ENCODE measurements around the gene SAMD9. TPM values are rescaled to one million over a fixed set of nuclear protein-coding genes. Genes with fewer than 3 reads are reported as not detected.
"Not testable (repeated sequence)": the region's sequence is repeated elsewhere in the genome, so short reads cannot be mapped to it uniquely, and the experiment has no call there.

The SAMD9 gene
- polyA plus RNA-seq (ENCODE audit: insufficient read depth in 1 of 5, insufficient read length in 5 of 5, low replicate concordance in 1 of 5), result 10 to 100 TPM in 3 of 5 donors, 1 to 10 TPM in 2; 6.4 to 12.5 (median 11.0) TPM
- long read RNA-seq, donor 1, full-length matches to known transcripts, result 2 of 2 reads
- long read RNA-seq, donor 1, partial matches to known transcripts, result 0 of 2 reads
- long read RNA-seq, donor 1, other reads (novel, unspliced or antisense), result 0 of 2 reads
- long read RNA-seq, donor 2, full-length matches to known transcripts, result 2 of 2 reads
- long read RNA-seq, donor 2, partial matches to known transcripts, result 0 of 2 reads
- long read RNA-seq, donor 2, other reads (novel, unspliced or antisense), result 0 of 2 reads
- long read RNA-seq, donor 3, full-length matches to known transcripts, result 2 of 2 reads
- long read RNA-seq, donor 3, partial matches to known transcripts, result 0 of 2 reads
- long read RNA-seq, donor 3, other reads (novel, unspliced or antisense), result 0 of 2 reads
- long read RNA-seq, donor 4, full-length matches to known transcripts, result 1 of 1 reads
- long read RNA-seq, donor 4, partial matches to known transcripts, result 0 of 1 reads
- long read RNA-seq, donor 4, other reads (novel, unspliced or antisense), result 0 of 1 reads
- long read RNA-seq, donor 5, full-length matches to known transcripts, result 4 of 4 reads
- long read RNA-seq, donor 5, partial matches to known transcripts, result 0 of 4 reads
- long read RNA-seq, donor 5, other reads (novel, unspliced or antisense), result 0 of 4 reads
- long read RNA-seq, donor 6, full-length matches to known transcripts, result 3 of 3 reads
- long read RNA-seq, donor 6, partial matches to known transcripts, result 0 of 3 reads
- long read RNA-seq, donor 6, other reads (novel, unspliced or antisense), result 0 of 3 reads
- long read RNA-seq, donor 7, full-length matches to known transcripts, result 2 of 2 reads
- long read RNA-seq, donor 7, partial matches to known transcripts, result 0 of 2 reads
- long read RNA-seq, donor 7, other reads (novel, unspliced or antisense), result 0 of 2 reads
- long read RNA-seq, donor 8, result 0 reads

DNA sequence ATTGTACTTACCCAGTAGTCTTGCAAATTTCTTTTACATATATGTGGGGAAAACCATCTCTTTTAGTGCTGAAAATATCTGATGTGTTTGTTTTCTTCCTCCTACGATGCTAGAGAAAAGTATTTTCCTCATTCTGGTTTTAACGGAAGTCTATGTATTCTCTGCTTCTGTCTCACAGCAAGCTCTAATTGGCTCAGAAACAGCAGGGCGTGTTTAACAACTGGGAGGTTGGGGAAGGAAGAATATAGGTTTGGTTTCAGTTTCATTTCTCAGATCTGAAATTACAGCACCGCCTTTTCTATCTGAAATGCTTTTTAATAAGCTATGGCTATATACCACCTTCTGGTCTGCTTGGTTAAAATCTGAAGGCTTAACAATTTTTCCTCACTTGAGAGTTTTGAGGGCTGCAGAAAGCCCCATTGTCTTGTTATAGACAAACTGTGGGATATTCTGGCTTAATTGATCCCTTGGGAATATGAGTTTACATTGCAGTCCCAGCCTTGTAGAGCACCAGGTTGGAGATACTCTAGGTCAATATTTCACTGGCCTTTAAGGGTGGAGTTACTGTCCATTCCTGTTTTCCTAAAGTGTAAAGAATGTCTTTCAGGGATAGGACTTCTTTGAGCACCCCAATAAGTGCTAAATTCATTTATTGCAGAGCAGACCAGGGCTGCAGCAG is at the start of gene SAMD9:
SAMD9 (minus strand) TSS at position 128 of the 679 bp plus-strand sequence. CDS start 11,882 bp downstream, outside the sequence.
- peak; percentile 71 to 81 for DNase-seq

DNA sequence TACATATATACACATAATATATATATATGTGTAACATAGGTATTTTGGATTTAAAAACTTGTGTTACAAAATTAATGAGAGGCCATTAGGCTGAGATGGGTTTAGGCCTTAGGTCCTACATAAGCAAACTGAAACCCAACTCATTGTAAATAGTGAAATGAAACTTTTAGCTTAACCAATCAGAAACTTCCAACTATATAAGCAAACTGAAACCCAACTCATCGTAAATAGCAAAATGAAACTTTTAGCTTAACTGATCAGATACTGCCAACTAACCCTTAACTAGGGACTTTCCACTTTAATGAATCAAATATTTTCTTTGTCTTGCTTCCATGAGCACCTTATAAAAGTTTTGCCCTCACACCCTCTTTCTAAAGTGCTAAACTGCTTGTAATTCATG is 47.7 kb upstream of the SAMD9 start:
- DNase-seq, result no peak

DNA sequence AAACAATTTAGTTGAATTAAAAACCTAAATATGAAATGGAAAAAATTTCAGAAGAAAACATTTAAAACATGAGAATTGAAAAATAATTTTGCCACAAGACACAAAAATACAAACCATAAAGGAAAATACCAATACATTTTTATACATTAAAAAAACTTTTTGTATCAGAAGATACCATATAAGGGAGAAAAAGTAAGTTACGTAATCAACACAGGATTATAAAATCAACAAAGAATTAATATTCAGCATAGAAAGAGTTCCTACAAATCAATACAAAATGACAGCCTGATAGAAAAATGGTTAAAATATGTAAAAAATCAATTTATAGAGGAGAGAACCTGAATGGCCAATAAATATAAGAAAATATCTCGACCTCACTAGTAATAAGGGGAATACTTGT is 47.0 kb upstream of the SAMD9 start:
- no peak for DNase-seq

DNA sequence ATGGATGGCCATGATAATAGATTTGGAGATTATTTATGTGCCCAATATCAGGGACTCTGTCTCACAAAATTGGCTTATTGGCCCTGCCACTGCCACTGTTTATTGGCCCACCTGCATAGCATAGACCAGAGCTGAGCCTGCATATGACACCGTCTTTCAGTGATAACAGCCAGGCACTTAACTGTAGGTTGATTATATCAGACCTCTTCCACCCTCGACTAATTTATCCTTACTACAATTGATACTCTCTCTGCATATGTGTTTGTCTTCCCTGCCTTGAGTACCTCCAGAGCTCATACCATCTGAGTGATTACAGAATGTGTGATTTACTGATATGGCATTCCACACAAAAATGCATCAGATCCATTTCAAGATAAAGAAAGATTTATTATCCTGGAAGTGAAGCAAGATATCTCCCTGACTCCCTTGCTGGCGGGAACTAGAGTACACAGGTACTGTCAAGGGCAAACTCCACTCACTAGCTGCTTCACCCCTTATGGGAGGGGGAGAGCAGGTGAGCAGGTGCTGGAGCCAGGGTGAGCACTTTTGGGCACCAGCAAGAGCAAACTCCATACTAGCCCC is 43.5 kb upstream of the SAMD9 start:
- DNase-seq, result no peak

DNA sequence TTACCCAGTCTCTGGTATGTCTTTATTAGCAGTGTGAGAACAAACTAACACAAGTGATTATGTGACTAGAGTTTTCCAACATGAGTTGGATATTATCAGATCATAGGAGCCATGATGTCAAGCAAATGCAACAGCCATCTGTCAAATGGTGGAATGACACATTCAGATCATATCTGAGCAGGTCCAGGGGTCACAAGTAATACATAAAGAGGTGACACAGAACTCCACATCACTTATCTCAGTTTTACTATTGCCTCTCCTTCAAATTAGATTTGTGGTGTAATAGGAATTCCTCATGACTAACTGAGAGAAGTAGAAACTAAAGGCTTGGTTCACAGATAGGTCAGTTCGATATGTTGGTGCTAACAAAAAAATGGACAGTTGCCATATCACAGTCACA is 42.6 kb upstream of the SAMD9 start:
- no peak for DNase-seq

DNA sequence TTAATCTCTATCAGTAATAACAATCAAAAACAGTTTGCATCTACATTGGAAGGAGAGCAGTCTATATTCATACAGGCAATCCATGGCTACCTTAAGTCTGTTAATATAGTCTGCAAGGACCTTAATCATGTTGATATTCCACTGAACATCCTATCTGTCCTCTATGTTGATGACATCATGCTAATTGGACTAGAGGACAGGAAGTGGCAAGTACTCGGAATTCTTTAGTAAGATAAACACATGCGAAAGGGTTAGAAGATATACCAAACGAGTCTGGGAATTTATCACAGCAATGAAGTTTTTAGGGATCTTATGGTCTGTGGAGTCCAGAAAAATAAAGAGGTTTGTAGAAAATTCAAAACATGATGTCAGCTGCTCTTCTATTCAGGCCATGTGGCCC is 41.7 kb upstream of the SAMD9 start:
- DNase-seq, result no peak

DNA sequence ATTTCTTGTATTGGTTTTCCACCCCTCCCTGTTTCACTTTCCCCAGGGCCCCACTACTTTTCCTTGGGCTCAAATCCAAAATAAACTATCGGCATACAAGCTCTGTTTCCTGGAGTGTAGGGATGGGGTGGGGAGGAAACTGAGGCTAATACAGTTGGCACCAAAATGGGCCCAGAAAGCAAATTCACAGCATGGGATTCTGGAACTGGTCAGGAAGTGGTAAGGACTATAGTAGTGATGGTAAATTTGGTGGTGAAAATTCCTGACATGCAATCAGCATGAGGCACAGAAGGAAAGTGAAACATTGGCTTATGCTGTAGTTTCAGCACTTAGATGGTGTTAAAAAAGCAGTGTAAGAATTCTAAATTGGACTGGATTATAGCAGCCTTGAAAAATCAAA is 39.1 kb upstream of the SAMD9 start:
- DNase-seq, result no peak

DNA sequence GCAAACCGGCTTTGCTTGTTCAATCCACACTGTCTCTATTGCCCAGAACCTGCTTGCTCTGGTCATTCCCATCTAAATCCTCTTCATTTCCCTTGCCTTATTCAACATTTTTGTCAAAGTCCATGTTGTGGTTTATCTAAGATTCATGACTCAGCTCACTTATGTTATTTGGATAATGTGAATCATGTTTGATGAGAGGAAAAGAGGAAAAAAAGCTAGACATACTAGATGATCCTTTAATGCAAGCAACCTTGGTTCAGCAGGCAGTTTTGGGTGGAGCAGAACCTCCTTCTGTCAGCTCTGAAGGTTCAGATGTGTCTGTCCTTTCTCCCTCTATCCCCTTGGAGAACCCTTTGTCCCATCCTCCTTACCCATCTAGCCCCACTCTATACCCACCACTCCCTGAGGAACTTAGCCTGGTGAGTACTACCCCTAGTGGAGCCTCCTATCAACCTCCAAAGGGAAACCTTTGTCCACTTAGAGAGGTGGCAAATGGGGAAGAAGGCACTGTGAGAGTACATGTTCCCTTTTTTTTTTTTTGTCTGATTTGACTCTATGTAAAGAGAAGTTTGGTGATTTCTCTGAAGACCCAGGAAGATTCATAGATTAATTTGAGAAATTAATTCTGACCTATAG is 32.5 kb upstream of the SAMD9 start:
- DNase-seq, result no peak

DNA sequence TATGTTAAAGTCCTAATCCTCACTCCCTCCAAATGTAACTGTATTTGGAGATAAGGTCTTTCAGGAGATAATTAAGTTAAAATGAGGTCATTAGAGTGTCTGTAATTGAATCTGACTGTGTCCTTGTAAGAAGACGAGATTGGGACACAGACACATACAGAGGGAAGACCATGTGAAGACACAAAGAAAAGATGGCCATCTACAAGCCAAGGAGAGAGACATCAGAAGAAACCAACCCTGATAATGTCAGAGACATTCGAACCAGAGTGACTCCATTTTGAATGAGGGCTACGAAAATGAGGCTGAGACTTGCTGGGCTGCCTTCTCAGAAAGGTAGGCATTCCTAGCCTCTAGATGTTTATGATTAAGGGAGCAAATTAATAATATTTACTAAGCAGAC is 30.9 kb upstream of the SAMD9 start:
- DNase-seq, result no peak

DNA sequence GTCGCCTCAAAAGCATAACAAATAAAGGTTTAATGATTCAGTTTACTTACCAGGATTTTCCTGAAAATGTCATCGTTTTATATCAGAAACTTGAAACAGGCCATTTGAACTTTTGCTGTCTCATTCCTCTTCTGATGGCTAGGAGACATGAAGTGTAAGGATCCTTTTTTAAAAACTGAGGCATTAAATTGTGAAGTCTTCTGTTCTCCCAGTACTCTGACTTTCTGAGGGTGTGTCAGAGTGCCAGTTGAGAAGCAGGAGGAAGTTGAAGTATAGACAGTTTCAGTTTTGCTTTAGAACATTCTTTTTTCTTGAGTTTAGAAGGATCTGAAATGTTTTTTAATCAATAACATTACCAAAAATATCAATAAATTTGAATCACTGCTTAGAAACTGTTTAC is 30.4 kb upstream of the SAMD9 start, which contains the start of gene SAMD9L:
SAMD9L (minus strand) TSS at position 242 of the 400 bp plus-strand sequence. CDS start 12,414 bp downstream, outside the sequence.
- peak; percentile 12 to 22 for DNase-seq

DNA sequence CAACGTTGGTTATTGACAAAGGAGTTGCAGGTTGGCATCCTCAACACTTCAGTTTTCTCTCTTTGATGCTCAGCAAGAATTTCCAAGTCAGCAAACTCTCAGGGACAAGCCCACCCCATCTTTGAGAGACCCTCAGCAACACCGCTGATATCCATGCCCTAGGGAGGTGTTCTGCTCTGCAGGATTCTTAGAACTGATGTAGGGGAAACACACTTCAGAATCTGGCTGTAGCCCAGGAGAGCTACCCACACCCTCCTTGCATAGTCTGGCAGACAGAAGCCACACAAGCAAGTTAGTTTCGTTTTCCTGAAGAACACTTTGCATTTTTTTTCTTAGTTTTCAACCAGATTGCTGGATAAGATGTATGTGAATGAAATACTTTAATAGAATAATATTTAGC is 29.6 kb upstream of the SAMD9 start:
- peak; percentile 26 to 49 for DNase-seq

DNA sequence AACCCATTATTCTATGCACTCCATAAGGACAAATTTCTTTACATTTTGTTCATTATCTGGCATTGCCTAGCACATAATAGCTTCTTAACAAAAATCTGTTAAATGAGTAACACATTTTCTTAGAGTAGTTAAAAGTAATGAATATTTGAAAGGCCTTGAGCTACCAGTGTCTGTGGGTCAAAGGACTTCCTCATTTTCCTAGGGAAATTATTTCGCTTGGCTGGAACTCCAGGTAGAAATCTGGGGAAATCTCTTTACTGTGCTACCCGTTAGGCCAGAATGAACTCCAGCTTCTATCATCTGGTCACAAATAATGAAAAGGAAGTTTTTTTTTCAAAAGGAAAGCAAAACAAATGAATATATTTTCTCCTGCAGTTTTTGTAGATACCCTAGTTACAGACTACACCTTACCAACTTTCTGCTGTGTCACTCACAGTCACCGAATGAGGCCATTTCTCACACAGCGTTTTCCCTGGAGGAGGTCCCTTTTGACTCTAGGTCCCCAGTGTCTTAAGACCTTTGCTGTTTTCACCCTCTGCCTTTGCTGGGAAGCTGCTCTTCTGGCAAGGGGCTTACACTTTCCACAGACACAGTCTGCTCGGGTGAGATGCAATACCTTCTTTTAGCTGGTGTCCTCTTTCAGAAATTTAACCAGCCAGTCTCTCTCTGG is 28.8 kb upstream of the SAMD9 start:
- DNase-seq, result peak in 1 of 2 donors; percentile 0

DNA sequence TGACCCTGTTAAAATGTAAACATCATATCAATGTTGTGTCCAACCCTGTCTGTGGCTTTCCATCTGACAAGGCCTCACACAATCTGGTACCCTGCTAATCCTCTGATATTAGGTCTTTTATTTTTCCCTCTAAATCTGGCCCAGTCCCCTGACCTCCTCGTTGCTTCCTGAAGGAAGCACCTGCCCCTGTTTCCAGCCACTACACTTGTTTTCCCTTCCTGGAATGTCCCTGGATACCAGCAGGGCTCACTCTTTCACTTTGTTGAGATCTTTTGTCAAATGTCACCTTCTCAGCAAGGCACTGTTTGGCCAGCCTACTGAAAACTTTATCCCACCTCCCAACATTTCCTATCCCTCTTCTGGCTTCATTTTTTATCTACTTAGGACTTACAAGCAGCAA is 28.3 kb upstream of the SAMD9 start:
- DNase-seq, result peak in 1 of 2 donors; percentile 1

DNA sequence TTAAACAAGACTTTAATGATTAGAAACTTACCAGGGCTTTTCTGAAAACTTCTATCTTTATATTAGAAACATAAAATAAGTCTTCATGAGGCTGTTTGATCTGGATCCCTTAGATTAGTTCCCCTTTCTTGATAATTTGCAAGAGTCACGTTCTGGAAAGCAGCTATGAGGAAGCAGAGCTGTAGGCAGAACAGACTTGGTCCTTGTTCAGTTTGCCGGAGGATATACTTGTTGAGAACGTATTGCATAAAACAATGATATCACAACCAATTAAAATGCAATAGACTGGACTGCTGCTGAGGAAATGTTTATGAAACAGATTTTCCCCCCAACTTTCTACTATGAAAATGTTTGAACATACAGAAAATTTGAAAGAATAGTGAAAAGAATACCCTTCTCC is 27.6 kb upstream of the SAMD9 start:
- DNase-seq, result peak; percentile 30 to 49

DNA sequence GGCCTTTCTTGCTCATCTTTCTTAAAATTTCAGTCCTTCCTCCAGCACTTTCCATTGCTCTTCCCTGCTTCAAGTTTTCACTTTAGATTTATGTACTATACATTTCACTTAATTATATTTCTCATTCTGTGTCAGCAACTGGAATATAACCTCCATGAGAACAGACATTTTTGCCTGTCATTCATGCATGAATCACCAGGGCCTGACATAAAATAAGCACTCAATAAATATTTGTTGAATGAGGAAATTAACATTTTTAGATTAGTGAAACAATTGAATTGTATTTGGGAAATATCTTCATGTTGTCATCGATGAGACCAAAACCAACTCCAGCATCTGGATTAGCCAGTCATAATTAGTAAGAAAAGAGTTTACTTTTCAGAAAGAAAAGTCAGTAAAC is 24.3 kb upstream of the SAMD9 start:
- DNase-seq, result no peak

DNA sequence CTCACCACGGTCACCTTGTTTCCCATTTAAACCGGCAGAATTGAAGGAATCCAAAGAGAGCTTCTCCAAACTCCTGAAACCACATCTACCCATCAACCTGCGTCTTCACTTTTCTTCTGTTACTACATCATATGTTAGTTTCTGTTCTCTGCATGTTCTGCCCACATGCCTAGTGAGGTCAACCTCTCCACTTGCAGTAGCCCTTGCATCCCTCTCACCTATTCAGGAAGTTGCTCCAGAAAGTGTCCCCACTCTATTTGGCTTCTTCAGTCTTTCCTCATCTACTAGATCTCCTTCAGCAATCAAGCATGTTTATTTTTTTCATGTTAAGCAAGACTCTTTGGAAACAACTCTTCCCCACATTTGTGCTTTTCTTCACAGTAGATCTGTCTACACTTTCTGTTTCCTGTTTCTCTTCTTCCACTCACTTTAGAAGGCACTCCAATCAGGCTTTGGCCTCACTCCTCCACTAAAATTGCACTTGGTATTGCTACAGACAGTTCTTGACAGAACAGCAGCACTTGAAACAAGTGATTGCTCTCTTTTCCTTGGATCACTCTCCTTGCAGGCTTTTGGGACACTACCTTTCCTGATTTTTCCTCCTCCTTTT is 22.9 kb upstream of the SAMD9 start:
- DNase-seq, result no peak

DNA sequence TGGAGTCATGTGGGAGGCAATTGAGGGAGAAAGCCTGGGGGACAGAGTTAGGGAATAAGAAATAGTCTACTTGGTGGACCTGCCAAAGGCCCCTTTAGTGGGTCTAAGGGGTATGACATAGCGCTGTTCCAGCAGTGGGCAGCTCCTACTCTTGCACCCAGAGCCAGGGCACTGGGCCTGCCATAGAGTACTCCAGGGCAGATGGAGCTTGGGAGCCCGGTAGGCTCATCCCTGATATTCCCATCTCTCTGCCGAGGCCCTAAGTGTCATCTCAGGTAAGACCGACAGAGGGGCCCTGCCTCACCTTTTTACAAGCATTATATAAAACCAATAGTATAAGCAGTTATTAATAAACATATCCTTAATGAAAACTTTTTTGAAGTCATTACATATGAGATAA is 20.8 kb upstream of the SAMD9 start:
- no peak for DNase-seq

DNA sequence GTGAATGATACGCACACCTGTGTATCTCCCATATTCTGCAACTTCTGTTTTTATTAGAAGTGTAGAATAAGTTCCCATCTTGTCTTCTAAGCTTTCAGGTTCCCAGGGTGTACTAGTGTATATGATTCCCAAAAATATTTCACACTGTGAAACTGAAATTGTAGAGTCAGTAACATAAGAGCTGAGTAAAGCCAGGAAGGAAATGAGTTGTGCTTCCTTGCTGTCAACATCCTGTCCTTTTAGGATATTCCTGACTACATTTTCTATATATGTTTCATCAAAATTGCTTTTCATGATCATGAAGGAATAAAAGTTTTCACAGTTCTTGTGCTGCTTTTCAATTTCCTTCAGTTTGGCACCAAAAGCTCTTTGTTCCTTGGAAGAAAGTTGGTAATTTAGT is 15.2 kb upstream of the SAMD9 start:
- no peak for DNase-seq

DNA sequence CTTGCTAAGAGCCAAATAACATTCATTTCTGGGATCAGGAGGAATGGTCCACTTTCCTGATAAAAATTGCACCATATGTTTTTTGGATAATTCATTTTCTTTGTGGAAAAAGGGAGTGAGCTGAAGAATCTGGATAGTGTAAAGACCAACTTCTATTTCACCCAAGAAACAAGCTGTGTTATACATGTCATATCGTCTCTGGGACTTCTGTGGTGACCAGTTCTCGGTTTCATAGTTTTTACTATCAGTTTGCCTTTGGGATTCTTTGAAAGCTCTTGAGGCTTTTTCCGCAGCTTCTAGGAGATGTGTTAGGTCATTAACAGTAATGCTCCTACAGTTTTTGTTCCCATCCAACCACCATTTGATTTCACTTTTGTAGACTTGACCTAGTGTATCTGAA is 14.4 kb upstream of the SAMD9 start:
- DNase-seq, result no peak

DNA sequence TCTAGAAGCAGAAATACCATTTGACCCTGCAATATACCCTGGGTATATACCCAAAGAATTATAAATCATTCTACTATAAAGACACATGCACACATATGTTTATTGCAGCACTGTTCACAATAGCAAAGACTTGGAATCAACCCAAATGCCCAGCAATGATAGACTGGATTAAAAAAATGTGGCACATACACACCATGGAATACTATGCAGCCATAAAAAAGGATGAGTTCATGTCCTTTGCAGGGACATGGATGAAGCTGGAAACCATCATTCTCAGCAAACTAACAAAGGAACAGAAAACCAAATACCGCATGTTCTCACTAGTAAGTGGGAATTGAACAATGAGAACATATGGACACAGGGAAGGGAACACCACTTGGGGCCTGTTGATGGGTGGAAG is 9.2 kb upstream of the SAMD9 start:
- not testable (repeated sequence) for DNase-seq

Data from right lung (tissue), 10 donors.